ENCODE results near the gene CELA2B.
A peak's percentile ranks its signal among the peaks of the same experiment; 100 is the strongest.
"Not testable (repeated sequence)": the region's sequence is repeated elsewhere in the genome, so short reads cannot be mapped to it uniquely, and the experiment has no call there.

Gene CELA2B

DNA sequence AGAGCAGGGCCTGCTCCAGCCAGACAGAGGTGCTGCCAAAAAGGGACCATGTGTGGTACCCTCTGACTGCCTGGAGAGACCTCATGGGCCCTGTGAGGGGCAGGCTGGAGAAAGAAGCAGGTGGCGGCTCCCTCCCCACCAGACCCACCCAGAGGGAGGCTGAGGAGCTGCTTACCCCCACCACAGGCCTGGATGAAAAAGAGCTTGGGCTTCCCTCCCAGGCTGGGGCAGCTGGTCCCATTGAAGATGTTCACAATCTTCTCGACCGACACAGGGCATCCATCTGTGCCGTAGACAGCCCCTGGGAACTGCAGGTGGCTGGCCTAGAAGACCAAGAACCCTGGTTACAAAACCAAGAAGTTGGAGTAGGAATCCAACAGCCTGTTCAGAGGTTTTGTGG lies 28.5 kb downstream of the CELA2B start:
- DNase-seq: no peak

DNA sequence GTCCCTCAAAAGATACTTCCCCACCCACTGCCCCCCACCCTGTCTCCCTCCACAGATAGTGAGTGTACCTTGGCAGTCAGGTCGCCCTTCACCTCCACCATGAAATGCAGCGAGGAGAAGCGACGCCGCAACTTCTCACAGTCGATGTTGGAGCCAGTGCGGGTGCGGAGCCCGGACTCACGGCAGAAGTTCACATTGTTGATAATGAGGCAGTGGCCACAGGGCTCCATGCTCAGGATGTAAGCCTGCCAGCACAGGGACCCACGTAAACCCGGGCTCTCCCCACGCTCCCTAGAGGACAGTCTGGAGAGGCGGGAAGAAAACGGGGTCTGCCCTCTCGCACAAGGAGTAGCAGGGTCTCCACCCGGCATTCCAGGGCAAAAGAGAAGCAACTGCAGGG lies 30.9 kb downstream of the CELA2B start:
- no peak for DNase-seq

DNA sequence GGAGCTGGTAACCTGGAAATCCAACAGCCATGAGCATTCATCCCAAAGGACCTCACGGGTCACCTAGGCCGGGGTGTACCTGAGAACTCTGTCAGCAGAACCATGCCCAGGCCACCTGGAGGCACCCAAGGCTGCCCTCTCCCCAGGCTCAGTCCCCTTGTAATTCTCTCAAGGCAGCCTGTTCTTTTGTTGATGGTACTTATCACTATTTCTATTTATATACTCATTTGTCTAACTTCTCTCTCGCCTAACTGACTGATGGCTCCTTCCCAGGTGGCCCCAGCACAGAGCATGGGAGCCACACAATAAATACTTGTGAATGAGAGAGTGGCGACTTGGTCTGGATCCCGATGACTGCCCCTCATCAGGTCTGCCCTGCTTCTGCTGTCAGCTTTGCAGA lies 31.4 kb downstream of the CELA2B start:
- no peak for DNase-seq

DNA sequence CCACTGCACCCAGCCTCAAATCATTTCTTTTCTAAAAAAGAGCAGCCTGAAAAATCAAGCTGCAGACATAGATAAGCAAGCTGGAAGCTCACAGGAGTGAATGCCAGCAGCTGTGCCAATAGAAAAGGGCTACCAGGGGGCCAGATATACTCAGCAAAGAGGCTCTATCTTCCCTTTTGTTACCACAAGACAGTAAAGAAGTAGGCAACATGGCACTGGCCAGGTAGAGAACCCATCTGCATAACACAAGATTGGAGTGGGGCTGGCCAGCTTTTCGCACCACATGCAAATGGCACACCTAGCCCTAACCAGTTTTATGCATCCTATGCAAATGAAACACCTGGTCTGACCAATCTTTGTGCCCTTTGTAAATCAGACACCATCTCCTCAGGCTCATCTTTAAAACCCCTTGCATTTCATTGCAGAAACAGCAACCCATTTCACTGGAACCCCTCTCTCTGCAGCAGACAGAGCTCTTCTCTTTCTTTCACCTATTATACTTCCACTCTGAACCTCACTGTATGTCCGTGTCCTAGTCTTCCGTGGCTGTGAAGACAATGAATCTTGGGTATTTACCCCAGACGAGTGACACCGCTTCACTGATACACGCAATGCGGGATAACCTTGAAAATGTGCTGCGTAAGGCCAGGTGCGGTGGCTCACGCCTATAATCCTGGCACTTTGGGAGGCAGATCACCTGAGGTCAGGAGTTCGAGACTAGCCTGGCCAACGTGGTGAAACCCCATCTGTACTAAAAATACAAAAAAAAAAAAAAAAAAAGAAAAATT lies 33.0 kb downstream of the CELA2B start:
- no peak for DNase-seq

DNA sequence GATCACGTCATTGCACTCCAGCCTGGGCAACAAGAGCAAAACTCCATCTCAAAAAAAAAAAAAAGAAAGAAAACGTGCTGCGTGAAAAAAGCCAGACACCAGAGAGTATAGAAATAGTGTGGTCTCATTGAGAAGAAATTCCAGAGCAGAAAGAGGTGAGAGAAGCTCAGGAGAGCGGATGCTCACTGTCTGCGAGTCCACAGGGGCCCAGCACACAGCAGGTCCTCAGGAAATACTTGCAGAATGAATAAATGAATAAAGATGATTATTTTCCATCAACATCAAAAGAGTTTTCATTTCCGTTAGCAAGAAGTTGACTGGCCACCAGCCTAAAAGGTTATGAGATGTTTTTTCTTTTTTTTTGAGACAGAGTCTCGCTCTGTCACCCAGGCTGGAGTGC lies 33.7 kb downstream of the CELA2B start:
- no peak for DNase-seq

DNA sequence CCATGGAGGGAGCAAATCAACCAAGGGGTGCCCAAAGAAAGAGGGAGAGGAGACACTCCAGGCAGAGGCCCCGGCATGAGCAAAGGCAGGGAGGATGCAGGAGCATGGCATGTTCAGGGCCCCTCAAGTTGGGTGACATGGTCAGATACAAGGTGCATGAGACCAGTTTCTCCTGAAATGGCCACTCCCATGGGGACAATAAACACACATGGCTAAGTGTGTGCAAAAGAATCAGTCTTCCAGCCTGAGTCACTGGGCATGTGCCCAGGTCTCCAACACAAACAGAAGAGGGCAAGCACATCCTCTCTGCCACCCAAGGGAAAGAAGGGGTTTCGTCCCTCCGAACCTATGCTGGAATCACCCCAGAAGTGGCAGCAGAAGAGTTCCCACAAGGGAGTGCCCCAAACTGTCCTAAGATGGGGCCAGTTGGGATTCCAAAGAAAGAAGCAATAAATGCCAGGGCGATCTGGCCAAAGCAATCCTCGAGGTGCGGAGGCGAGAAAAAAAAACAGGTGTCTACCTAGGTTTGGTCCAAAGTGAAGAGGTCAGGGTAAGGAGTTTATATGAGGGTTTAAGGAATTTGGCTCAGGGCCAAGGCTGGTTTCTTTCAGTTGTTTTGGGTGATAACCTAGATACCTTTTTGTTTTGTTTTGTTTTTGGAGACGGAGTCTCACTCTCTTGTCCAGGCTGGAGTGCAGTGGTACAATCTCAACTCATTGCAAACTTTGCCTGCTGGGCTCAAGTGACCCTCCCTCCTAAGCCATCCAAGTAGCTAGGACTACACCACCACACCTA lies 34.9 kb downstream of the CELA2B start:
- DNase-seq: no peak

DNA sequence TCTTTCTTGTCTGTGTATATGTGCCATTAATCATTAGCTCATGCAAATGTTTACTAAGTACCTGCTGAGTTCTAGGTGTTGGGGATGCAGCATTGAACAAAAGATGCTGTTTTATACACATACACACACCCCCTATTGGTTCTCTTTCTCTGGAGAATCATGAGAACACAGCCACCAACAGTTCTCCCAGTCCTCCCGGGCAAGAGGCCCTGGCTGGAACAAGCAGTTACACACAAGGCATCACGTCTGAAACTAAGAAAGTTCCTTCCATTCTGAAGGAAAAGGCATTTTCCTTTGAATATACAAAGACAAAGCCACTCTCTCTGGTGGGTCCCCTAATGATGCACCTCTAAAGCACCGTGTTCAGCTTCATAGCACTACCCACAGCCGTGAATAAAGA lies 37.3 kb downstream of the CELA2B start:
- no peak for DNase-seq

DNA sequence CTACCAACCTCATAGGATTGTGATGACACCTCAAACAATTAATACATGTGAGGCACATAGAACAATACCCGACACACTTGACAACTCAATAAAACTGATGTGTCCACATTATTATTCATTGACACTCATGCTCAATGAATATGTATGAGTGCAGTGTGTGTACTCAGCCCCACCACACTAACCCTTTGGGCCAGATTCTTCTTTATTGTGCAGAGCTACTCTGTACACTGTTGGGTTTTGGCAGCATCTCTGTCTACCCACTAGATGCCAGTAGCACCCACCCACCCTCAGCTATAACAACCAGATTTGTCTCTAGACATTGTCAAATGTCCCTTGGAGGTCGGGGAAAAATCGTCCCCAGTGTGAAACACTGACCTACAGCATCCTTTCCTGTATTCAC lies 38.0 kb downstream of the CELA2B start:
- no peak for DNase-seq

DNA sequence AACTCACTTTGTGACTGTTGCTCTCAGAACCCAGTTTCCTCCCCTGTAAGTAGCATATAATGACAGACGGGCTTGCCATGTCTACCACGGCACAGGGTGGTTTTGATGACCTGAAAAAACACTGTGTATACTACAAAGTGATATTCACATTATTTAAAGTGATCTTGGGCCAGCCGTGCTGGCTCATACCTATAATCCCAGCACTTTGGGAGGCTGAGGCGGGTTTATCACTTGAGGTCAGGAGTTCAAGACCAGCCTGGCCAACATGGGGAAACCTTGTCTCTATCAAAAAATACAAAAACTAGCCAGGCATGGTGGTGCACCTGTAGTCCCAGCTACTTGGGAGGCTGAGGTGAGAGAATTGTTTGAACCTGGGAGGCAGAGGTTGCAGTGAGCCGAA lies 38.7 kb downstream of the CELA2B start:
- not testable (repeated sequence) for DNase-seq

DNA sequence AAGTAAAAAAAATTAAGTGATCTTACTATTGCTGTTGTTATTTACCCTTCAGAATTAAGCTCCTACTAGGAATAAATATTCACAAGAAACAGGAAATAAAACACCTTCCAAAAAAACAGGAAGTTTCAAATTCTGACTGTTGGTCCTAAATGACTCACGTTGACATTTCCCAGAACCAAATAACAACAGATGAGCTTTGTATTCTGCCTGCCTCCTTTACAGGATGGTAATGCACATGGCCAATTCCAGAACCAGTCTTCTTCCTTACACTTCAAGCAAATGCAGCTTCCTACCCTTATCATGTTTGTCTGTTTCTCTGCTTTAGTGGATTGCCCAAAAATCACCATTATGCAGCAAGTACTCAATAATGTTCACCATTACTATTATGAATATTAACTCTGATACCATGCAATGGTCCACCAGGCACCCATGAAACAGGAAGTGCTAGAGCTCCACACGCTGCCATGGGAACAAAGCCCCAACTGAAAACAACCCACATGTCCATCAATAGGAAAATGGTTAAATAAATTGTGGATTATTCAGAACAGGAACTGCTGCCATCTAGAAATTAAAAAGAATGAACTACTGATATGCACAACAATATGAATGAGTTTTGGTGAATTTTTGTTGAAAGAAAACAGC lies 39.2 kb downstream of the CELA2B start:
- no peak for DNase-seq

DNA sequence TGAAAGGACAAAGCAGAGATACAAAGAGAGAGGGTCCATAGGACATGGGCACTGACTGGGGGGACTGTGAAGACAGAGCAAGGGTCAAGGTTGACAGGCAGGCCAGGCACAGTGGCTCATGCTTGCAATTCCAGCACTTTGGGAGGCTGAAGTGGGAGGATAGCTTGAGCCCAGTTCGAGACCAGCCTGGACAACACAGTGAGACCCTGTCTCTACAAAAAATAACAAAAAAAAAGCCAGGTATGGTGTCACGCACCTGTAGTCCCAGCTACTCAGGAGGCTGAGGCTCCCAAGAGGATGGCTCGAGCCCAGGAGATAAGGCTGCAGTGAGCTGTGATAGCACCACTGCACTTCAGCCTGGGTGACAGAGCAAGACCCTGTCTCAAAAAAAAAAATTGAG lies 43.7 kb downstream of the CELA2B start:
- no peak for DNase-seq

DNA sequence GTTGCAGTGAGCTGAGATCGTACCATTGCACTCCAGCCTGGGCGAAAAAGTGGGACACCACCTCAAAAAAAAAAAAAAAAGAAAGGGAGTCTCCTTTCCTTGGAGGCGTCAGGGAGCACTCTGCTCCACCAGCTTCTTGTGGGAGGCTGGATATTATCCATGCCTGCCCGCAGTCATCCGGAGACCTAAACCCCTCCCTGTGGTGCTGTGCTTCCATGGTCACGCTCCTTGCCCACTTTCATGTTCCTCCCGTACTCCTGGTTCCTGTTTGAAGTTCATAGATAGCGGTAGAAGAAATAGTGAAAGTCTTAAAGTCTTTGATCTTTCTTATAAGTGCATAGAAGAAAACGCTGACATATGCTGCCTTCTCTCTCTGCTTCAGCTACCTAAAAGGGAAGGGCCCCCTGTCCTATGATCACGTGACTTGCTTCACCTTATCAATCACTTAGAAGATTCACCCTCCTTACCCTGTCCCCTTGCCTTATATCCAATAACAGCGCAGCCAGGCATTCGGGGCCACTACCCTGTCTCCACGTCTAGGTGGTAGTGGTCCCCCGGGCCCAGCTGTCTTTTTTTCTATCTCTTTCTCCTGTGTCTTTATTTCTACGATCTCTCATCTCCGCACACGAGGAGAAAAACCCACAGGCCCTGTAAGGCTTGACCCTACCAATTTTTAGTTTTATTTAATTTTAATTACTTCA lies 45.5 kb downstream of the CELA2B start:
- not testable (repeated sequence) for DNase-seq

DNA sequence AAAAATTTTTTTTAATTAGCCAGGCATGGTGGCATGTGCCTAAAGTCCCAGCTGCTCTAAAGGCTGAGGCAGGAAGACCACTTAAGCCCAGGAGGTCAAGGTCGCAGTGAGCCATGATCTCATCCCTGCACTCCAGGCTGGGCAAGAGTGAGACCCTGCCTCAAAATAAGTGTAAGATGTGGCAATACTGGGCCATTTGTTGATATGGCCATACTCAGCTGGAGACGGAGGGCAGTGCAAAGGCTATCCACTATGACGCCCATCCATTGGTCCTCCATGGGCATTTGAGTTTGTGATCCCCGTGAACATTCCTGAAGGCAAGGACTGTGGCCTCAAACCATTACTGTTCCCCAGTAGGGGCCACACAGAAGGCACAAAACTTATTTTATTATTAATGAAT lies 46.6 kb downstream of the CELA2B start:
- no peak for DNase-seq

DNA sequence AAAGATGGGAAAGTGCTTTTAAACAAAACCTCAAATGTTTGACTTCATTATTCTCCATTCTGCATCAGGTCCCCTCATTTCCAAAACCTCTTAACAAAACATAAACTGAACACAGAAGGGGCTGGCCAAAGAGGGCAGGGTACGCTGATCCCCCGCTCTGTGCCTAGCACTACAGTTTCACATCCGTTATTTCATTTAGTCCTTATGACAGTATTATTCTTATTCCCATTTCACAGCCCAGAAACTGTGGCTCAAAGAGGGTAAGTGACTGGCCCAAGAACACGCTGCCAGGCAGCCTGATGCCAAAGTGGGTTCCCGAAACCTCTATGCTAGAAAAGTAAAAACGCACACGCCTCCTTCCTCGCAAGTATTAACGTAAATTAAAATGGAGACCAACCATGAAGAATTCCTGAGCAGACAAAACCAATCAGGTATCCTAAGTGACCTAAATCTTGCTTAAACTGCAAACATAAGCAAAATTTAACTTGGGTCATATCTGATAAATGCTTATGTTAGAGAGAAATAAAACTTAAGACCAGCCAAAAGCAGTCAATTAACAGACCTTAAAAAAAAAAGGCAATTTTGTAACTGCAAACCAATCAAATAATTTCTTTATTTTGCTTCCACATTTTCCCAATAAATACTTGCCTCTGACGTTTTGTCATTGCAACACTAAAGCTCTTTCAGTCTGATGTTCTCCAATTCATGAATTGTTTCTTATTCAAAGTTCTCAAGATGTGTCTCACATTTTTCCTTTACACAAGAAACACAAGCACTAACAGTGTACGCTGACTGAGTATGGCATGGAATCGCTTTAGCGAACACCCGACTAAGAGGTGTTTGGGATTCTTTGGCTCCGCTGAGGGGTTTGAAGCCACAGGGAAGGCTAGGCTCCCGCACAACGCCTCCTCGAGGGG lies 47.5 kb downstream of the CELA2B start:
- DNase-seq: no peak

DNA sequence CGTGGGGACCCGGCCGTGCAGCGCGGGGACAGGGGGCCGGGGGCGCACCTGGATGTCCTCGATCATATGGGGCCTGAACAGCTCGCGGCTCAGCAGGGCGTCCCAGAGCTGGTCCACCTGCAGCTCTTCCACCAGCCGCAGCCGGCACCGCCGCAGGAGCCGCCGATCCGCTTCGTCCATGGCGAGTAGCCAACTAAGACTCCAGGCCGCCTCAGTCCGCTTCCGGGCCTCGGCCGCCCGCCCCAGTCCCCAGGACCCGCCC lies 48.0 kb downstream of the CELA2B start, which contains the start of gene CASP9:
CASP9 (minus strand) TSS at position 195 of the 262 bp plus-strand sequence; CDS start at position 180, 15 bp downstream.
- no peak for DNase-seq

DNA sequence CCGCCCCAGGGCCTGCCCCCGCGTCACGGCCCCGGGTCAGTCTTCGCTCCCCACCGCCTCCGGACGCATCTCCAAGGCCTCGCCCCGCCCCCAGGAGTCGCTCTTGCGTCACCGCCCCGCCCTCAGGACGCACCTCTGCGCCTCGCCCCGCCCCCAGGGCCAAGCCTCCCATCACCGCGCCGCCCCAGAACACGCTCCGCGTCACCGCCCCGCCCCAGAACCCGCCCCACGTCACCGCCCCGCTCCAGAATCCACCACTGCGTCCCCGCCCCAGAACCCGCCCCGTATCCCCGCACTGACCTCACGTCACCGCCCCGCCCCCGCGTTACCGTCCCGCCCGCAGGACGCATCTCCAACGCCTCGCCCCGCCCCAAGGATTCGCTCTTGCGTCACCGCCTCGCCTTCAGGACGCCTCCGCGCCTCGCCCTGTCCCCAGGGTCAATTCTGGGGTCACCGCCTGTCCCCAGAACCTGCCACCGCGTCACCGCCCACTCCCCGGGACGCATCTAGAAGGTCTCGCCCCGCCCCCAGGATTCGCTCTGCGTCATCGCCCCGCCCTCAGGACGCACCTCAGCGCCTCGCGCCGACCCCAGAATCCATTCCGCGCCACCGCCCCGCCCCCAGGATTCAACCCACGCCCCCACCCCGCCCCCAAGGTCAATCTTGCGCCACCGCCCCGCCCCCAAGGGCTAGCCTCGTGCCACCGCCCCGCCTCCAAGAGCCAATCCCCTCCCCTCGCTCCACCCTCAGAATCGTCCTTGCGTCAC lies 48.6 kb downstream of the CELA2B start:
- DNase-seq: peak; percentile 98 to 100

DNA sequence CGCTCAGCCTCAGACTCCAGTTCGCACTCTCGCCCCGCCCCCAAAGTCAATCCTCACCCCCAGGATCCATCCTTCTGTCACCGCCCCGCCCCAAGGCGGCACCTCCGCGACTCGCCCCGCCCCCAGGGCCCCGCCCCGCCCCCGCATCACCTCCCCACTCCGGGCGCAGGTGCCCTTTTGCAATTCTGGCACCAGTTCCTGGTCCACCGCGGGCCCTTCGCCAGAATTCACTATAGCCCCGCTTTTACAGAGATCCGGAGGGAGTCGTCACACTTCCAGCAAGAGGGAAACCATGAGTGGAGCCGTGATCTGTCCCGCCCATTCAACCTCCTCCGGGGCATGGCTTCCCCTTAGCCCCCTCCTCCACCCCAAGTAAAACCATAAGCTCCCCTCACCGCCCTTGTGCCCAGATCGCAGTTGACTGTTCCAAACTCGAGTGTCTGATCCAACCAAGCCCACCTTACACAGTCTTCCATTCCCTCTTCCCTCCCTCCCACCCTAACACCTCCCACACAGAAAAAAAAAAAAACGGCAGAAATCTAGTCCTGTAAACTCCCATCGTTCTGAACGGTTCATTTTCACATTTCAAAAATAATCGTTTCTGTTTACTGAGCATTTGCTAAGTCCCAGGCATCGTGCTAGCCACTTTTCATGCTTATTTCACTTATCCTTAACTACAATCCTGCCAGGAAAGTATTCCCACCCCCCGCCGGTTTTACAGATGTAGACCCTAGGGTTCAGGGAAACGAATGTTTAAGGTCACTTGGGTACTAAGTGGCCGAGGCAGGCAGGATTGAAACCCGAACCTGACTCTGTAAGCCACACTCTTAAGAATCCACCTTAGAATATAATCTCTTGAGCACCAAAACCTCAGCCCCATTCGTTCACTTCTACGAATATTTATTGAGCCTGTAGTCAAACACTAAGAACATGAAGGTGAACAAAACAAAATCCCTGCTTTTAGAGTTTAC lies 49.4 kb downstream of the CELA2B start:
- no peak for DNase-seq

DNA sequence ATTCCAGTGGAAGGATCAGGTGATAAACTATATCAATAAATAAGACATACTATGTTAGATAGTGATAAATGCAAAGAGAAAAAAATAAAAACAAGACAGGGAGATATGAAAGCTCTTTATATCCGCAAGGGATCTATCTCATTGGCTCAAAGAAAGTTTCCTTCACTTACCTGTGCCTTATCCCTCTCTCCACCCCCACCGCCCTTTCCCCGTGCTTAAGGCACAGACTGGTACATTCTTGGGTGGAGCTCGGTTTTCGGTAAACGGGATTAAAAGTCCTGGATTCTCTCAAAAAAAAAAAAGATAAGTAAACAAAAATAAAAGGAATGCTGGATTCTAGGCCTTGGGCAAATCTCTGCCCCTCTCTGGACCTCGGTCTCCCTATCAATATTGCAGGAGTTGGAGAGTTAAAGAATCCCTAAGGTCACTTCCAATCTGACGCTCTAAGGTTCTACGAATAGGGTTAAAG lies 50.2 kb downstream of the CELA2B start:
- peak in 1 of 2 donors; percentile 55 for DNase-seq

DNA sequence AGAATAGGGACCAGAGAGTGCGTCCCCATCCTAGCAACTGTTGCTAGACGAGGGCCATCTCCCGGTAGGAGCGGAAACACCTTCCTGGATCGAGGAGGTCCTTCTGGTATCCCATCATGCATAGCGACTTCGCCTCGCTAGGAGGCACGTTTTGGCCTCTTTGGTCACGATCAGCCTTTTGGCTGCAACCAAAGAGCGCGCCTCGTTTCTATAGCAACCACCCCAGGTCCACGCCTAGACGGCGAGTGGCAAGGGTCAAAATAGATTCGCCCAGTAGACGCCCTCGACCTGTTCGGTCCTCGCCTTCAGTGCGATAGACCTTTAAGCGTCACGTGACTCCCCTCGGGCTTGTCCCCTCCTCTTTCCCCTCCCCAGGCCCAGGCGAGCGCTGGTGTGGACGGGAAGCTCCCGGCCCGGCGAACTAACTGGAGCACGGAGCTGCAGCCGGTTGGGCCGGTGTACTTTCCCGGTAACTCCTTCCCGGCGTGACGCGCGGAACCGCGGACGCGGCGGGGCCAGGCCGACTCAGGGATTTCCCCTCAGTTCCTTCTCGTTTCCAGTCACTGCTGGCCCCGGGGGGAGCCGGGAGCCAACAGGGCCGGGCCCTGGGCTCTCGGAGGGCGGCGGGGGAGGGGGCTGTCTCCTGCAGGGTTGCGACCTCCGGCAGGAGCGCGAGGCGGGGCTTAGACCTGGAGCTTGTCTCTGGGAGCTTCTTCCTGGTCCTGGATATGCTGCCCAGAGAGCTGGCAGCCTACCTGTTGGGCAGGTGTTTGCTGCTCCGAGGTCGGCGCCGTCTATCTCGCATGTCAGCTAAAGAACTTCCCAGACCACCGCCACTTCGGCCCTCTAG lies 50.8 kb downstream of the CELA2B start, which contains the start of gene DNAJC16:
DNAJC16 (plus strand) TSS at position 359 of the 850 bp plus-strand sequence. CDS start 2,258 bp downstream, outside the sequence.
- DNase-seq: peak; percentile 98 to 99

Data from hippocampal formation (tissue), 2 donors.